Keratinocyte (primary cell): ENCODE data around the gene RIN3. TPM values are rescaled to one million over a fixed set of nuclear protein-coding genes. Genes with fewer than 3 reads are reported as not detected.

ENCODE experiments used
- DNase-seq: peaks from one replicate; pipeline ENCODE4 v3.0.0-alpha.2; 2011; ENCODE audit warnings: low read depth, missing footprints, low spot score
- FAIRE-seq: peaks from 2 replicates; lab custom pipeline; 2011; peaks lifted over from hg19 to GRCh38; lab: Jason Lieb, UNC
- H2AFZ ChIP-seq: 2 replicates; pipeline ENCODE4 v1.6.0; 2012; ENCODE audit warnings: low read length, control low read depth, inconsistent platforms; ENCODE audit not compliant: control insufficient read depth
- H3K27ac ChIP-seq: 2 replicates; pipeline ENCODE4 v1.5.1; 2011; ENCODE audit warnings: low read length; ENCODE audit not compliant: control insufficient read depth, insufficient read depth
- H3K27me3 ChIP-seq: 3 replicates; pipeline ENCODE4 v1.6.0; 2011; ENCODE audit warnings: low read length; ENCODE audit not compliant: control insufficient read depth, insufficient read depth; ENCODE audit errors: extremely low read depth
- H3K36me3 ChIP-seq, 2 experiments: 2 replicates in 1 of 2; 3 replicates in 1 of 2; pipeline ENCODE4 v1.5.1; 2011; ENCODE audit warnings: low read length in 2 of 2, mild to moderate bottlenecking in 1 of 2; ENCODE audit not compliant: control insufficient read depth in 2 of 2, insufficient read depth in 2 of 2; ENCODE audit errors: extremely low read depth in 1 of 2
- H3K4me1 ChIP-seq: 3 replicates; pipeline ENCODE4 v1.5.1; 2011; ENCODE audit warnings: low read length; ENCODE audit not compliant: control insufficient read depth, insufficient read depth; ENCODE audit errors: extremely low read depth
- H3K4me2 ChIP-seq: 3 replicates; pipeline ENCODE4 v1.6.0; 2011; ENCODE audit warnings: low read depth, low read length; ENCODE audit not compliant: control insufficient read depth, insufficient read depth; ENCODE audit errors: extremely low read depth
- H3K4me3 ChIP-seq, 3 experiments: fragments of 200-600 bp in 1 of 3; sonication (generic) in 1 of 3; 2 replicates in 2 of 3; 3 replicates in 1 of 3; pipeline ENCODE4 v1.5.1; 2011 to 2016; ENCODE audit warnings: low read length in 3 of 3, mild to moderate bottlenecking in 3 of 3, control low read depth in 2 of 3, inconsistent platforms in 1 of 3, low read depth in 1 of 3, mixed read lengths in 1 of 3, mixed run types in 1 of 3, moderate library complexity in 1 of 3; ENCODE audit not compliant: control insufficient read depth in 2 of 3, insufficient read depth in 2 of 3; ENCODE audit errors: extremely low read depth in 1 of 3
- H3K79me2 ChIP-seq: 2 replicates; pipeline ENCODE4 v1.6.0; 2012; ENCODE audit warnings: low read length; ENCODE audit not compliant: control insufficient read depth, insufficient read depth
- H3K9ac ChIP-seq: 3 replicates; pipeline ENCODE4 v1.6.0; 2011; ENCODE audit warnings: low read length; ENCODE audit not compliant: control insufficient read depth, insufficient read depth; ENCODE audit errors: extremely low read depth
- H3K9me1 ChIP-seq: 3 replicates; pipeline ENCODE4 v1.6.0; 2011; ENCODE audit warnings: low read length; ENCODE audit not compliant: control insufficient read depth, insufficient read depth; ENCODE audit errors: extremely low read depth
- H3K9me3 ChIP-seq: 2 replicates; pipeline ENCODE4 v1.5.1; 2012; ENCODE audit warnings: low read depth, low read length; ENCODE audit not compliant: control insufficient read depth
- H4K20me1 ChIP-seq: 3 replicates; pipeline ENCODE4 v1.6.0; 2011; ENCODE audit warnings: low read length; ENCODE audit not compliant: control insufficient read depth, insufficient read depth; ENCODE audit errors: extremely low read depth
- CTCF ChIP-seq, 3 experiments: IDR thresholded peaks in 1 of 3; conservative IDR thresholded peaks in 1 of 3; optimal IDR thresholded peaks in 1 of 3; 2 replicates in 2 of 3; 3 replicates in 1 of 3; pipeline versions ENCODE3 to v1.5.1; 2011; ENCODE audit warnings: low read length in 3 of 3, mild to moderate bottlenecking in 3 of 3, moderate library complexity in 2 of 3, control low read depth in 1 of 3, inconsistent platforms in 1 of 3; ENCODE audit not compliant: insufficient read depth in 2 of 3; ENCODE audit errors: extremely low read depth in 1 of 3
- EZH2 ChIP-seq: IDR thresholded peaks from one replicate; pipeline ENCODE4 v1.6.1; 2012; ENCODE audit warnings: inconsistent platforms, mild to moderate bottlenecking, low read length, moderate library complexity
- dilution Hi-C: fragments of 300-500 bp; cut with MboI; formaldehyde crosslinking; loops from one replicate; pipeline ENCODE4 v1.7.0; 2020; ENCODE audit warnings: low sequenced_read_pairs; ENCODE audit not compliant: extremely low pct_ligation_motif_present
- polyA plus RNA-seq, 5 experiments: library from polyadenylated mRNA; depleted of rRNA in 3 of 5; stranded (reverse) in 3 of 5; stranded (forward) in 1 of 5; unstranded in 1 of 5; fragments of >200 nt; gene quantifications; 1 replicate in 1 of 5; 2 replicates in 3 of 5; 3 replicates in 1 of 5; pipeline versions ENCODE4 v1.2.1 to v1.2.3, GENCODE V29; 2011 to 2012; ENCODE audit warnings: missing spikeins in 2 of 5, low read depth in 1 of 5, low replicate concordance in 1 of 5

Gene RIN3
- polyA plus RNA-seq, 1 donor (not counting 4 experiments of a cell fraction or from before 2014, with no cell fraction given): 1.2 TPM

- H3K9ac ChIP-seq: no peak overlapping the region
- peaks cover 5% of the 10 kb centered on the region for H3K4me1 ChIP-seq
- H2AFZ ChIP-seq: no peak overlapping the region
- DNase-seq: no peak
- no peak overlapping the region for H3K27ac ChIP-seq
- no peaks in the 10 kb centered on the region for H4K20me1 ChIP-seq
- dilution Hi-C loops: no loop called here
- H3K36me3 ChIP-seq: no peaks in the 10 kb centered on the region
- FAIRE-seq: no peak
- H3K9me3 ChIP-seq: no peaks in the 10 kb centered on the region
- no peak overlapping the region for H3K4me2 ChIP-seq
- no peak overlapping the region for H3K4me3 ChIP-seq
- no peaks in the 10 kb centered on the region for H3K79me2 ChIP-seq
- H3K27me3 ChIP-seq: no peaks in the 10 kb centered on the region
- TF ChIP-seq EZH2 (no peak), CTCF (optimal IDR thresholded peaks at IDR 0.05 in 1 of 3, IDR thresholded peaks at IDR 0.05 in 1 of 3, conservative IDR thresholded peaks at IDR 0.05 in 1 of 3; ENCODE audit: extremely low read depth in 1 of 3, insufficient read depth in 2 of 3, low read length in 3 of 3) (no peak)
- H3K9me1 ChIP-seq: no peaks in the 10 kb centered on the region
Observed at GRCh38 chr14:92496191-92496857, 17.3 kb upstream of the RIN3 start.

GRCh38 chr14:92497391-92497790 lies 16.2 kb upstream of the RIN3 start:
- H3K4me3 ChIP-seq: no peak overlapping the region
- no peak overlapping the region for H3K4me2 ChIP-seq
- no peaks in the 10 kb centered on the region for H3K79me2 ChIP-seq
- TF ChIP-seq CTCF (optimal IDR thresholded peaks at IDR 0.05 in 1 of 3, IDR thresholded peaks at IDR 0.05 in 1 of 3, conservative IDR thresholded peaks at IDR 0.05 in 1 of 3; ENCODE audit: extremely low read depth in 1 of 3, insufficient read depth in 2 of 3, low read length in 3 of 3) (no peak), EZH2 (no peak)
- no peak overlapping the region for H3K27ac ChIP-seq
- no peak overlapping the region for H2AFZ ChIP-seq
- H3K4me1 ChIP-seq: peaks cover 15% of the 10 kb centered on the region
- H4K20me1 ChIP-seq: no peaks in the 10 kb centered on the region
- FAIRE-seq (no peak), DNase-seq (no peak)
- no peaks in the 10 kb centered on the region for H3K27me3 ChIP-seq
- H3K9me3 ChIP-seq: no peaks in the 10 kb centered on the region
- no peaks in the 10 kb centered on the region for H3K36me3 ChIP-seq
- no peak overlapping the region for H3K9ac ChIP-seq
- dilution Hi-C loops: no loop called here
- H3K9me1 ChIP-seq: no peaks in the 10 kb centered on the region
